DMS114 treated with DMSO at 0.1 percent for 48 hours (cell line): Measurements from ENCODE around the gene SCRG1.

Source experiments
- DNase-seq: peaks from one replicate; lab custom pipeline; 2025; ENCODE audit not compliant: unreplicated experiment; lab: John Stamatoyannopoulos, UW

The SCRG1 gene

DNA sequence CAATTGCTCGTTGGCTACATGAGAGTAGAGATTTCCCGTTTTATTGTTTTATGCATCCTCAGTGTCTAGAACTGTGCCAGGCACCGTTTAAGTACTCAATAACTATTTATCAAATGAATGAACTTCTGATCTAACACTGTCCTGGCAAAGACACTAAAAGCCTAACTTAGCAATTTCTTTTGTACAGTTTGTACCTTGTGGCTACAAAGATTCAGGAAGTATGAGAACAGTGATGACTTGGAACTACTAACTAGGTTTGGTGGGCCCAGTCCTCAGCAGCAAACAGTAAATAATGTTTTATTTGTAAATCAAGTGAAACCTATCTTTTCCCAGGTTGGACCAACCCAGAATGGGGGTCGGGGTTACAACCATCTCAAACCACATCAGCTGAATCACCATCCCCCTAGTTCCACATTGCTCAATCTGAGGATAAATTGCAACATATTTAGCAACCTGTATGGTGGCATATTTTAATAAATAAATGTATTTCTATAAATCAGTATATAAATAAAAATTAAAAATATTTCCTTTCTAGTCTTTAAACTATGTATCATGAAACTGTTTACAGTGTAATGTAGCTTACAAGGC lies 12.3 kb upstream of the SCRG1 start:
- no peak for DNase-seq

DNA sequence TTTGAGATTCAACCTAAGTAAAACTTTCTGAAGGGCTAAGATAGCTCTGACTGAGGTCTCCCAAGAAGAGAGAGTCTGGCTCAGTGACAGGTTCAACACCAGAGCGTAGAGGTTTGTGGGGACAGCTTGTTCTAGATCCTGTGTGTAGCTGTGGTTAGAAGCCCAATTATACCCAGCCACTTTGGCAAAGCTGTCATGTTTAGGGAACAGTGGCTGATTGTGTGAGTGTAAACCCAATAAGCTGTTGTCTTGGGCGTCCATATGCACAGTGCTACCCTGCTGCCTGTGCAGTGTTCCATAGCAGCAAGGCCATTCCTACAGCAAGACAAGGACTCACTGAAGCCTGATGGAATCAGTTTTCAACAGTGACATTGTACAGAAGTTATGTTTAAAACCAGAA lies 11.2 kb upstream of the SCRG1 start:
- no peak for DNase-seq

DNA sequence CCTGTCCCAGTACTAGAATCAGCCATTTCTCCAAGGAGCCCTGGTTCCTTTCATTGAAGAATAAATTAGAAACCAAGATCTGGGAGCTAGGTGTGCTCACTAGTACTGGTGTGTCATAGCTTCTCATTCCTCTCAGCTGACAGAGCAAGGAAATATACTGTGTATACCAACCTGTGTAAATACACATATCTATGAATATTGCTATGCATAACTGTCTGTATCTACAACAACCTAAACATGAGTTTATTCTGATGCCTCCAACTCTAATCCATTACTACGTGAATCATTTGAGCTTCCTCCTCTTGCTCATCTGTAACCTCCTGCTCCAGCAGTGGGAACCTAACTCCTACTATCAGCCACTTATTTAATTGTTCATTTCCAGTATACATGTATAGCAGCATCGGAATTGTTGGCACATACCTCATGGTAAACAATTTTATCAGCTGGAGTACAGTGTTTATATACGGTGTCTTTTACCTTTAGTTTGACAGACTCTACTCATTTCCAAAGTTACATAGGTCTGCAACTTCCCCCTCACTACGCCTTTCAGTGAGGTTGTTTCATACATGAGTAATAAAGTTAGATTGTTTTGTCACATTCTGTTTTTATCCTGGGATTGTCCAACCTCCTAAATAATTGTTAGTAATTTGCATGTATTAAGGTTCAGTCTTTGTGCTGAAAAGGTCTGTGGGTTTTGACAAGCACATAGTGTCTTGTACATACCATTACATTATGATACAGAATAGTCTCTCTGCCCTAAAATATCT lies 7.1 kb upstream of the SCRG1 start:
- no peak for DNase-seq

DNA sequence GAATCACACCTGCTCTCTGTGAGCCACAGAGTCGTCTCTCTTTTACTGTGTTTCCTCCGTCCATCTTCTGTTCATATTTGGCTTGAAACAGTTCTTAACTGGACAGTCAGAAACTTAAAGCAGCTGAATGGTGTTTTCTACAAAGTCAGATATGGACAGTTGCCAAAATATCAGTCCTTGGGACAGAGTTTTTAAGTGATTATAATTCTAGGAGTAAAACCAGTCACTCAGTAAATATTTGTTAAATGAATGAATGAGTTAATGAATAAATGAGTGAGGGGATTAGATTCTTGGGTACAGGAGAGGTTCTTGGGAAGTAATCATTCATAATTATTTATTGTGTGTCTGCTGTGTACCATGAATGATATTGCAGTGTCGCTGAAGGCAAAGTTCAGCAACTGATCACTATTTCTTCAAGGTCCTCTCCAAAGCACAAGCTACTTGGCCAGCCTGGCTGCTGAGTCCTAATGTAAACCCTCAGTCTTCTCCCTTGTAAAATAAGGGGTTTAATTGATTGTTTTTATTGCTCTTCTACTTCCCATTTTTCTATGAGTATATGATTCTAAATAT lies 5.5 kb upstream of the SCRG1 start:
- DNase-seq: no peak

DNA sequence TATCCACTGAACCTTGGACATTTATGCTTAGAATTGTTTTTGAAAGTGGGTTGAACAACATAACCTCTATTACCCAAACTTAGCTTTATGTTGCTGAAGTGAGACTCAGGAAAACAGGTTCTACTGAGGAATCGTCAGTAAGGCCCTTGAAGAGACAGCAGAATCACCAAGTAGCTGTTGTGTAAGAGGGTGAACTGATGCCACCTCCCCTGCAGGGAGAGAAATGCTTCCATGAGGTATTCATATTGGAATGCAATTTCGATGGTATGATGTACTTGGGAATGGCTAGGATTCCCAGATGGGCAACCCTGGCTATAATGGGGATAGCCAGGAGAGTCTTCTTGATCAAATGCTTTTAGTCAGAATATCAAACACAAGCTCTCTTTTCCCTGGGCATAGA lies 4.1 kb upstream of the SCRG1 start:
- no peak for DNase-seq

DNA sequence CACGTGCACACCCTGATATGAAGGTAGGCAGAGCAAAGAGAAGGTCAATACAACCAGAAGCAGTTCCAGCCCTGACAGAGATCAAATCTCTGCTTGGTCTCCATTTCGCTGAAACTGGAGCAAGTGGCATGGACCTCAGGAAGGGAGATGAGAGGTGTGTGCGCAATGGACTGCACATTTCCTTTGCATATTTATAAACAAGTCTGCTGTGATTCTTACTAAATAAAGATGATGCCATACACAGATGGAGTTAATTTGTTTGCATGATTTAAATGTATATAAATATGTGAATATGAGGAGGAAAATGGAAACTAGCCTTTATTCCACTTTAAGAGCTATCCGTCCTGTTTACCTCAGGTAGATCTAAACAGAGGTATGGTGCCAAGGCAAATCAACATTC lies 2.1 kb upstream of the SCRG1 start:
- DNase-seq: no peak

DNA sequence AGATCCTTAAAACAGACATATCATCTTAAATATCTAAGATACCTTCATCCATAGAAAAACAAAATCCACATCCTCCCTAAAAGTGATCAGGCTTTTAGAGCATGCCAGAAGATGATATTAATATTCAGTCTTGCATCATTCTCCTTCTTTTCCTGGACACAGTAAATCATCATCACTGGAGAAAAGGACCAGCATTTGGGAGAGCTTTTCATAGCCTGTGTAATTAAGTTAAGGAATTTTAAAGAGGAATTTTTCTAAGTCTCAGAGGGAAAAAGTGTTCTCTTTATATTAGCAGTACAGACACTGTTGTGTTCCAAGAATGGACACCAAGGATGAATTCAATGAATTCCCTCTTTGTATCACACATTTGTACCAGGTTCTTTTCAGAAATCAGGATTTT lies 696 bp downstream of the SCRG1 start:
- DNase-seq: no peak

DNA sequence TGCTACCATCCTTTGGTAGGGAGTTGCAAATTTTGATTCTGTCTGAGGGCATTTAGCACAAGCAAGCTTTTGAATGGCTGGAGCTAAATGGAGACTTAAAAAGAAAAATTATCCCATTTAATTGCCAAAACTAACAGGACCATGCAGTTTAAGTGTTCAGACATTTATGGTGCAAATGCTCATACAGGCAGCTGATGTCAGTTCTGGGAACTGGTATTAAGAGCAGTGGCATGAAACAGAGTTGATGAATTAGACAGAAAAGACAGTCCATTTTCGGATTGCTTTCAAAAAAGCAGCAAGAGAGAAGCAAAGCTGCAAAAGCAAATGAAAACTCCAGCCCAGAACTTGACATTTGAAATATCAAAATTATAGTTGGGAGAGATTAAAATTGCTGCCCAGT lies 1.3 kb downstream of the SCRG1 start:
- no peak for DNase-seq

DNA sequence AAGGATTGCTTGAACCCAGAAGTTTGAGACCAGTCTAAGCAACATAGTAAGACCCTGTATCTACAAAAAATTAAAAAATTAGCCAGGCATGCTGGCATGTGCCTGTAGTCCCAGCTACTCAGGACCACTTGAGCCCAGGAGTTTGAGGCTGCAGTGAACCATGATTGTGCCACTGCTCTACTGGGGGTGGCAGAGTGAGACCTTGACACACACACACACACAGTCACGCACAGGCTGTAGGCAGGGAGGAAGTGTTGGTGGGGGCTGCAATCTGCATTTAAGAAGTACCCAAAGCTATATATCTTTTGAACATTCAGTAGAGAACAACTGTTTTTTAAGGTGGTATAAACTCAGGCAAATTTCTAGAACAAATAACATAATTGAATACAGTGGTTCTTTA lies 7.2 kb downstream of the SCRG1 start:
- no peak for DNase-seq

DNA sequence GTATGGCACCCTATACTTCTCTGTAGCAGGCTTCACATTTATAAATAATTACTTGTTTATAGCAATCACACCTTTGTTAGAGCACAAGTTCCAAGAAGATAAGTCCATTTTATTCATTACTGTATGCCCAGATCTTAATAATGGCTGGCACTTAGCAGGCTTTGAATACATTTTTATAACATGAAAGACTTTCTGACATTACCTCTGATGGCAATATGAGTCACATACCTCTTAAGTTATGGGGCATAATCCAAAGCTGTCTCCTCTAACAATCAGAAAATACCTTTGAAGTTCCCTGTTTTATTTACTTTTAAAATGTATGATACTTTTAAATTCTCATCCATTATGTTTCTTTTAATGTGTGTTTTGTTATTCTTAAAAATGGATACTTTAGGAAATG lies 12.2 kb downstream of the SCRG1 start:
- DNase-seq: no peak

DNA sequence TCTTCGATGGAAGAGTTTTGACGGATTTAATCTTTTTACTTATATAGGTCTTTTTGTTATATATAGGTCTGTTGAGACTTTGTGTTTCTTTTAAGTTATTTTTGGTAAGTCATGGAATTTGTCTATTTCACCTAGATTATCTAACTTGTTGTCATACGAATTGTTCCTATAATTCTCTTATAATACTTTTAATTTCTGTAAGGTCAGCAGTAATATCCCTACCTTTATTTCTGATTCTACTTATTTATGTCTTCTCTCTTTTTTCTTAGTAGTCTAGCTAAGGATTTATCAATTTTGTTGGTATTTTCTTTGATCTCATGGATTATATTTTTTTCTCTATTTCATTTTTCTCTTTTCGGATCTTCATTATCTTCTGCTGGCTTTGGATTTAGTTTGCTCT lies 16.6 kb downstream of the SCRG1 start:
- DNase-seq: no peak

DNA sequence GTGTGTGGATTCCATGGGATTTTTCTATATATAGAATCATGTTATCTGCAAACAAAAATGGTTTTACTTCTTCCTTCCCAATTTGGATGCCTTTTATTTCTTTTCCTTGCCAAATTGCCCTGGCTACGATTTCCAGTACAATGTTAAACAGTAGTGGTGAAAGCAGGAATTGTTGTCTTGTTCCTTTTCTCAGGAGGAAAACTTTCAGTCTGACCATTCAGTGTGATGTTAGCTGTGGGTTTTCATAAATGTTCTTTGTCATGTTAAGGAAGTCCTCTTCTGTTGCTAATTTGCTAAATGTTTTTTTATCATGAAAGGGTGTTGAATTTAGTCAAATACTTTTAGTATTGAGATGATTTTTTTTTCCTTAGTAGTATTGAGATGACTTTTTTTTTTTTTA lies 17.3 kb downstream of the SCRG1 start:
- no peak for DNase-seq

DNA sequence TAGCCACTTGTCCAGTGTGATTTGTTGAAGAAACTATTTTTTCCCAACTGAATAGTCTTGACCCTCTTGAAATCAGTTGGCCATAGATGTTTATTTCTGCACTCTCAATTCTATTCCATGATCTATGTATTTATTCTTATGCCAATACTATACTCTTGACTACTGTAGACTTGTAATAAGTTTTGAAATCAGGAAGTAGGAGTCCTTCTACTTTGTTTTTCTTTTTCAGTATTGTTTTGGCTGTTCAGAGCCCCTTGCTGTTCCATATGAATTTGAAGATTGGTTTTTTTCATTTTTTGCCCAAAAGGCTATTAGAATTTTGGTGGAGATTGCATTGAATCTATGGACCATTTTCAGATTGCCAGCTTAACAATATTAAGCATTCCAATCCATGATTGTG lies 17.9 kb downstream of the SCRG1 start:
- no peak for DNase-seq

DNA sequence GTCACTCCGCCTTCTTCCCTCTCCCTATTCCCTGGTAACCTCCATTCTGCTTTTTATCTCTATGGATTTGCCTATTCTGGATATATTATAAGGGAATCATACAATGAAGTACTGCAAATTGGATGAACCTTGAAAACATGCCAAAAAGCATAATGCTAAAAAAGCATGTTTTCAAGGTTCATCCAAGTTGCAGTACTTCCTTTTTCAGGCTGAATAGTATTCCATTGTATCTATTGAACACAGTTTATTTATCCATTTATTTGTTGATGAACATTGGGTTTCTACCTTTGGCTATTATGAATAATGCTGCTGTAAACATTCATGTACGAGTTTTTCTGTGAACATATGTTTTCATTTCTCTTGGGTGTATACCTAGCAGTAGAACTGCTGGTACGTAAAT lies 19.0 kb downstream of the SCRG1 start:
- DNase-seq: no peak

DNA sequence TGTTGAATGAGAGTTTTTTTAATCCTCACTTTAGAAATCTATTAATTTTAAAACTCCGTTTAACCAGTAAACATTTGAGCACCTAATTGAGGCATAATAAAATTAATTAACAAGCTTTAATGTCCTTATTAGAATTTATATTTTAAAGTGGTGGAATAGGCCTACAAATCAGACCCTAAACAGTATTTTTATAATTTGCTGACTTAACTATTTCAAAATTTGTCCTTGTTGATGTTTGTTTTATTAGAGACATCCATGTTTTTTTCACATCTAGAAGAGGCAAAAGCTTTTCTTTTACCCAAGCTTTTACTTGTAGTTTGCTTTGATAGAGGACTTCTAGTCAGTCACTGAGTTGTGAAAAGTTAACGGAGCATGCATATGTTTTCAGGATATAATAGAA lies 24.3 kb downstream of the SCRG1 start:
- DNase-seq: no peak

DNA sequence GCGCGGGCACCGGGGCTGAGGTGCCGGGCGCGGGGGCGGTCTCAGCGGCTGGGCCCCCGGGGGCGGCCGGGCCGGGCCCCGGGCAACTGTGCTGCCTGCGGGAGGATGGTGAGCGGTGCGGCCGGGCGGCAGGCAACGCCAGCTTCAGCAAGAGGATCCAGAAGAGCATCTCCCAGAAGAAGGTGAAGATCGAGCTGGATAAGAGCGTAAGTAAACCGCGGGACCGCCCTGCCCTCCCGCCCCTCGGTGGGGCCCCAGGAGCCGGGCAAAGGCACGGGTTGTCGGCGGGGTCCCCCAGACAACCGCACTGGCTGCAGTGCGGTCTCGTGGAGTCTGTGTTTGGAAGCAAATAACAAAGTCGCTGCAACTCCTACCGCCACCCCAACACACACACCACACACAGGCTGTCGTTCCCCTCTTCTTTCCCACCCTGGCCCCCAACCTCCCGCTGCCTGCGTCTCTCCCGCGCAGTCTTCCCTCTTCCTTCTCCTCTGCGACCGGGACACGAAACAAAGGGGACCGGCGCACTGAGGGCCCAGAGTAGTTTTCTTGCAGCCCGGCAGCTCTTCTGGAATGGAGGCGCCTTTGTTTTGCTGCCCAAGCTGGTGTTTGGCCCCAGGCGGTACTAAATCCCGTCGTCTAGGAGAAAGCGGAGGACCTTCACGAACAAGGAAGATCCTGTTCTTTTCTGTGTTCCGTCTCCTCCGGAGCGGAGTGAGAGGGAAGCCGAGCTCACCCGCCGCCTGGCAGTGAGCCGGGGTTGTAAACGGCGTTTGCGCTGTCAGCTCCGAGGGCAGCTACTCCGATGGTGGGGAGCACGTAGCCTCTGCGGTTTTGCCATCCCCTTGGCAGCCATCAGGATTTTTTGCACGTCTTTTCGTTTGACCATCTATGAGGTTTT lies 27.4 kb downstream of the SCRG1 start:
- DNase-seq: peak; percentile 18

DNA sequence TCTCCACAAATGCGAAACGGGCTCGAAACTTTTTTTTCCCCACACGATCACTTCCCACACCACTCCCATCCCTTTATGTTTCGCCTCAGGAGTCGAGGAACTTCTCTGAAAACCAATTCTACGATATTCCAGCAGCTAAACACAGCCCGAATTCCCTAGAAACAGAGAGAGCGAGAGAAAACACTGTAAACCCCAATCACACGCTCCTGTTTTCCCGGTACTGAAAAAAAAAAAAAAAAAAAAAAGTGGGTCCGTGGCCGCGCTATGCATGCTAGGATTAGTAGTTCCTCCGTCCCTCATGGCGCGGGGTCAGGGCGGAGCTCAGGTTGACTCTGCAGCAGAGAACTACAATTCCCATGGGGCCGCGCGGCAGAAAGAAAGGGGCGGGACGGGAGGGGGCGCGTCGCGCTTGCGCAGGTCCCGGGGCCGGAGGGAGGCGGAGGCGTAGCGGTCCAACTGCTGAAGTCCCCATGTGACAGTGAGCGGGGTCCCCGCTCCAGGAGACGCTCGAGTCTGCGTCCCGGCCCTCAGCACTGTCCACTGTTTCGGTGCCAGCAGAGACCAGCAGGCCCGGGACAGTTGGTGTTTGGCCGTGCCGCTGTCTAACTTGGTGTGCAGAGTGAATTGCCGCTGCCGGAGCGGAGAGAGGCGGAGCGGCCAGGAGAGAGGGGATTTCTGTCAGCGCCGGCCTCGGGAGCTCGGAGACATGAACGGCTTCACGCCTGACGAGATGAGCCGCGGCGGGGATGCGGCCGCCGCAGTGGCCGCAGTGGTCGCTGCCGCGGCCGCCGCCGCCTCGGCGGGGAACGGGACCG lies 28.2 kb downstream of the SCRG1 start, which contains the start of gene SAP30:
SAP30 (plus strand) TSS at position 478 of the 815 bp plus-strand sequence; CDS start at position 707, 229 bp downstream.
- DNase-seq: peak; percentile 93

DNA sequence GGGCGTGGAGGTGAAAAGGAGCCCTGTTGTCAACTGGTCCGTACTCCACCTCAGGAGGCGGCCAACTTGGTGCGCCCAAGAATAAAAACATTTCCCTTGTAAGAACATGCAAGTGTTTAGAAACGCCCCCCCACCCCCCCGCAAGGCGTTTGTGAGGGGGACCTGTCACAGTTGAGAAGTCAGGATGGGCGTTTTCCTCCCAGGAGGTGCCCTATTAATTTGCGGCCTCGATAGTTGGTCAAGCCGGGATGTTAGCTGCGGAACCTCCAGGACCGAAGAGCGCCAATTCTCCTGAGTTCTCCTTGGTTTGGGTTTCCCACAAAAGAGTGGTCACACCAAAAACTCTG lies 28.8 kb downstream of the SCRG1 start:
- no peak for DNase-seq

DNA sequence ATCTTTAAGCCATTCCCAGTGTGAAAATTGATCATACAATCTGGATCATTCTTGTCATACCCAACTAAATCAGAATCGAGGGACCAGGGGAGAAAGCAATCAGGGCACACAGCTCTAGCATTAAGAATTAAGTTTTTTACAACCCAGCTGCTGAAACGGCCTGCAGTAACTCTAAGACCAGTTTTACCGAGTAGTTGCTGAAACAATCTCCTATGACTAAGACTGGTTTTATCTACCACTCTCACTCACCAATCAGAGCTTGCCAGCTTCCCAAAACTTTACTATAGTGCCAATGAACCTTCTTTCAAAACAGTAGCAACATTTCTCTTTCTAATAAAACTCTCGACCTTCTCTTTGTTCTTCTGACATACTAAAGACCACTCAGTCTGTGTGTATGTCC lies 31.0 kb downstream of the SCRG1 start:
- no peak for DNase-seq

DNA sequence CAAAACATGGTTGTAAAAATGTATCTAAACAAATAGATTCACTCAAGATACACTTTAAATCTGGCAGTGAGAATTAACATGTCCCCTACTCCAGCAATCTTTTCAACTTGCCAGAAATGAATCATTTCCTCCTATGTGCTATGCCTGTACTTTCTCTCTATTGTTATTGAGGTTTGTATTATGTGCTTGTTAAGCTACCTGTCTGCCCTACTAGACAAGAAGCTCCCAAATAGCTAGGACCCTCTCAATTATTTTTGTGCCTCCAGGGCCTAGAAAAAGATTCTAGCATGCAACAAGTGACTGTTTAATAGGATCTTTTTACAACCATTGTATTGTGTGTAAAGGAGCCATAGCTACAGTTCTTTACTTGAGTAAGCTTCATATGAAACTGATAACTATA lies 31.6 kb downstream of the SCRG1 start:
- DNase-seq: no peak
